AG04450 (cell line): Measurements from ENCODE around the gene SCRN1. TPM values are rescaled to one million over a fixed set of nuclear protein-coding genes. Genes with fewer than 3 reads are reported as not detected.

Experiments
- CTCF ChIA-PET: fragments of 300-600, 350-600 bp; formaldehyde crosslinking; extraction: SDS; loops from one replicate; lab custom pipeline; 2022; ENCODE audit warnings: antibody characterized with exemption, inconsistent platforms; lab: Charles Lee
- POLR2A ChIA-PET: fragments of 350-600 bp; formaldehyde crosslinking; extraction: SDS; loops from one replicate; lab custom pipeline; 2021; ENCODE audit warnings: antibody characterized with exemption, inconsistent platforms; lab: Yijun Ruan, JAX
- DNase-seq: peaks from one replicate; pipeline ENCODE4 v3.0.0-alpha.2; 2011; ENCODE audit warnings: low read depth, low spot score
- H3K27ac ChIP-seq: one replicate; pipeline ENCODE4 v1.5.1; 2012; ENCODE audit warnings: low read depth, low read length, control low read depth
- H3K27me3 ChIP-seq: one replicate; pipeline ENCODE4 v1.6.0; 2012; ENCODE audit warnings: low read length; ENCODE audit not compliant: control insufficient read depth, insufficient read depth
- H3K4me3 ChIP-seq: 2 replicates; pipeline ENCODE4 v1.5.1; 2011; ENCODE audit warnings: mild to moderate bottlenecking, low read depth, low read length, control low read depth
- H3K9me3 ChIP-seq: 2 replicates; pipeline ENCODE4 v1.5.1; 2012; ENCODE audit warnings: low read length; ENCODE audit not compliant: control insufficient read depth, insufficient read depth
- CTCF ChIP-seq: IDR thresholded peaks from 2 replicates; pipeline ENCODE4 v1.5.1; 2011; ENCODE audit warnings: low read depth, low read length, control low read depth, inconsistent platforms
- polyA plus RNA-seq: library from polyadenylated mRNA; depleted of rRNA; stranded (reverse); fragments of >200 nt; gene quantifications from 2 replicates; pipeline ENCODE4 v1.2.3, GENCODE V29; 2011

Gene SCRN1
- polyA plus RNA-seq, 1 experiment, result 123 TPM

GRCh38 chr7:29998489-29998888 is 8.9 kb upstream of the SCRN1 start:
- Histone ChIP-seq H3K9me3 (peaks cover 4% of the 10 kb centered on the region), H3K27me3 (no peaks in the 10 kb centered on the region)
- no peak for TF ChIP-seq CTCF

GRCh38 chr7:29996321-29996720 is 6.7 kb upstream of the SCRN1 start:
- ChIA-PET CTCF (no interaction called here), POLR2A (no interaction called here)
- TF ChIP-seq CTCF, result no peak

More at GRCh38 chr7:29998489-29998888, 8.9 kb upstream of the SCRN1 start:
- ChIA-PET POLR2A (no interaction called here), CTCF (no interaction called here)
- Histone ChIP-seq H3K27ac (no peak overlapping the region), H3K4me3 (no peak overlapping the region)
- DNase-seq, result no peak

GRCh38 chr7:29995652-29996051 is 6.1 kb upstream of the SCRN1 start:
- H3K27me3 ChIP-seq, result no peaks in the 10 kb centered on the region
- POLR2A ChIA-PET, result no interaction called here
- no peak for TF ChIP-seq CTCF
- peaks cover 6% of the 10 kb centered on the region for H3K9me3 ChIP-seq
- no peak overlapping the region for H3K27ac ChIP-seq
- CTCF ChIA-PET, result no interaction called here
- no peak overlapping the region for H3K4me3 ChIP-seq
- DNase-seq, result no peak

More at GRCh38 chr7:29996321-29996720, 6.7 kb upstream of the SCRN1 start:
- no peak for DNase-seq
- H3K27ac ChIP-seq, result no peak overlapping the region
- H3K27me3 ChIP-seq, result no peaks in the 10 kb centered on the region
- H3K4me3 ChIP-seq, result no peak overlapping the region
- peaks cover 6% of the 10 kb centered on the region for H3K9me3 ChIP-seq

- POLR2A ChIA-PET, result no interaction called here
- TF ChIP-seq CTCF, result no peak
- H3K9me3 ChIP-seq, result peaks cover 6% of the 10 kb centered on the region
- H3K27ac ChIP-seq, result no peak overlapping the region
- no peaks in the 10 kb centered on the region for H3K27me3 ChIP-seq
- CTCF ChIA-PET, result interaction anchor here (1.3 kb wide), 1 partner anchor 72 kb away, joined by 4 read pairs; no protein-coding TSS in a partner anchor
- DNase-seq, result no peak
- no peak overlapping the region for H3K4me3 ChIP-seq
Observed at GRCh38 chr7:29993140-29993539, 3.5 kb upstream of the SCRN1 start.

- ChIA-PET CTCF (interaction anchor here (0.9 to 1.3 kb wide), 3 partner anchors 71 to 73 kb away, joined by 3 to 4 read pairs (median 3); no protein-coding TSS in a partner anchor), POLR2A (no interaction called here)
Observed at GRCh38 chr7:29991937-29992336, 2.3 kb upstream of the SCRN1 start.

More at GRCh38 chr7:29991937-29992336, 2.3 kb upstream of the SCRN1 start:
- no peak overlapping the region for H3K4me3 ChIP-seq
- peaks cover 6% of the 10 kb centered on the region for H3K9me3 ChIP-seq
- no peak for DNase-seq
- no peaks in the 10 kb centered on the region for H3K27me3 ChIP-seq
- no peak for TF ChIP-seq CTCF
- no peak overlapping the region for H3K27ac ChIP-seq
